ENCODE data around the gene TOMM34.
A peak's percentile ranks its signal among the peaks of the same experiment; 100 is the strongest.

Gene TOMM34

DNA sequence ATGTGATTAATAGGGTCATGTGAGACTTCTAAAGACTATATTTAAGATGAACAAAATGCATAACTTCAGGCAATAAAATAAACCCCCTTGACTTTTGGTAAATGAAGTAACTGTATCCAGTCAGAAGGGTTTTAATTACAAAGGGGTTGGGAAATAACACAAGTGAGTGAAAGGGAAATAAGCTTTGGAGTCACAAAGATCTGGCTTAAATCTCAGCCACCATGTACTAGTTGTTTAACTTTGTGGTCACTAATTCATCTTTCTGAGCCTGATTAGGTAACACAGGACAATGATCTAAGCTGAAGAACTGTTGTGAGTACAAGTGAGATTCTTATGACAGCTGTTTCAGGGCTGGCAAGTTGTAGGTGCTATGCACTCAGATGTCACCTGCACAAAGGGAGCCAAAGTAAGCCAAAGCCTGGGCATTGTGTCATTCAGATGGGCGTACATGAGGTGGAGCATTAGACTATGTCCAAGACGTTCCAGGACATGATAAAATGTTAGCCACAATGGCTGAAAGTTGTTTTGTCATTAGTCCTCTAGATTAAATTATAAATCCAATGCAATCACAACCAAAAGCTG lies 13.8 kb downstream of the TOMM34 start:
- Mint-ChIP-seq H3K27me3 (ENCODE audit: low read depth) (no peaks in the 10 kb centered on the region), H3K27ac (peak overlapping the region in 1 of 3 experiments; percentile 77), H3K4me1 (no peaks in the 10 kb centered on the region), H3K36me3 (ENCODE audit: low read depth) (peaks cover 72% of the 10 kb centered on the region), H3K4me3 (no peak overlapping the region), H3K9me3 (no peaks in the 10 kb centered on the region)
- TF ChIP-seq, protein P1, sequence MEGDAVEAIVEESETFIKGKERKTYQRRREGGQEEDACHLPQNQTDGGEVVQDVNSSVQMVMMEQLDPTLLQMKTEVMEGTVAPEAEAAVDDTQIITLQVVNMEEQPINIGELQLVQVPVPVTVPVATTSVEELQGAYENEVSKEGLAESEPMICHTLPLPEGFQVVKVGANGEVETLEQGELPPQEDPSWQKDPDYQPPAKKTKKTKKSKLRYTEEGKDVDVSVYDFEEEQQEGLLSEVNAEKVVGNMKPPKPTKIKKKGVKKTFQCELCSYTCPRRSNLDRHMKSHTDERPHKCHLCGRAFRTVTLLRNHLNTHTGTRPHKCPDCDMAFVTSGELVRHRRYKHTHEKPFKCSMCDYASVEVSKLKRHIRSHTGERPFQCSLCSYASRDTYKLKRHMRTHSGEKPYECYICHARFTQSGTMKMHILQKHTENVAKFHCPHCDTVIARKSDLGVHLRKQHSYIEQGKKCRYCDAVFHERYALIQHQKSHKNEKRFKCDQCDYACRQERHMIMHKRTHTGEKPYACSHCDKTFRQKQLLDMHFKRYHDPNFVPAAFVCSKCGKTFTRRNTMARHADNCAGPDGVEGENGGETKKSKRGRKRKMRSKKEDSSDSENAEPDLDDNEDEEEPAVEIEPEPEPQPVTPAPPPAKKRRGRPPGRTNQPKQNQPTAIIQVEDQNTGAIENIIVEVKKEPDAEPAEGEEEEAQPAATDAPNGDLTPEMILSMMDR (IDR thresholded peaks at IDR 0.05; ENCODE audit: unreplicated experiment in 3 of 3) = no peak

GRCh38 chr20:44945261-44945660 lies 14.9 kb downstream of the TOMM34 start:
- TF ChIP-seq, protein P1 (IDR thresholded peaks at IDR 0.05; ENCODE audit: unreplicated experiment in 3 of 3) = no peak
- H3K9me3 Mint-ChIP-seq = no peaks in the 10 kb centered on the region

DNA sequence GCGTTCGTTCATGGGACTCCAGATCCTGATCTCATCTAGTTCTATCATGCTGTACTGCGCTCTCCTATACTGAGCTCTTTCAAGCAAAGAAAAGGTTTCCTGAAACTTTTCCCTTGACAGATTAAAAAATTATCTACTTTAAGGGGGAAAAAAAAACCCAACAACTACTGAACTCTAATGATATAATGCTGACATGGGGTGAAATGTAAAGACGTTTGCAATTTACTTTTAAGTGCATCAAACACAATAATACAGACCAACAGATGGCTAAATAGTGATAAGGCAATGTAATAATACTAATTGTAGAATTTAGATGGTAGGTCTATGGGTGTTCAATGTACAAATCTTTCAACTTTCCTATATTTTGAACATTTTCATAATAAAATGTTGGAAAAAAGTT lies 16.4 kb downstream of the TOMM34 start:
- Mint-ChIP-seq H3K36me3 (ENCODE audit: low read depth) (peaks cover 65% of the 10 kb centered on the region), H3K4me3 (no peak overlapping the region), H3K9me3 (no peaks in the 10 kb centered on the region), H3K27ac (peak overlapping the region; percentile 71 to 95 (median 86)), H3K27me3 (ENCODE audit: low read depth) (no peaks in the 10 kb centered on the region), H3K4me1 (no peaks in the 10 kb centered on the region)
- TF ChIP-seq, protein P1 (IDR thresholded peaks at IDR 0.05; ENCODE audit: unreplicated experiment in 3 of 3) = no peak

More at GRCh38 chr20:44945261-44945660, 14.9 kb downstream of the TOMM34 start:
- Mint-ChIP-seq H3K27me3 (ENCODE audit: low read depth) (no peaks in the 10 kb centered on the region), H3K36me3 (ENCODE audit: low read depth) (peaks cover 68% of the 10 kb centered on the region), H3K4me3 (no peak overlapping the region), H3K27ac (peak overlapping the region in 1 of 3 experiments; percentile 68), H3K4me1 (no peaks in the 10 kb centered on the region)

DNA sequence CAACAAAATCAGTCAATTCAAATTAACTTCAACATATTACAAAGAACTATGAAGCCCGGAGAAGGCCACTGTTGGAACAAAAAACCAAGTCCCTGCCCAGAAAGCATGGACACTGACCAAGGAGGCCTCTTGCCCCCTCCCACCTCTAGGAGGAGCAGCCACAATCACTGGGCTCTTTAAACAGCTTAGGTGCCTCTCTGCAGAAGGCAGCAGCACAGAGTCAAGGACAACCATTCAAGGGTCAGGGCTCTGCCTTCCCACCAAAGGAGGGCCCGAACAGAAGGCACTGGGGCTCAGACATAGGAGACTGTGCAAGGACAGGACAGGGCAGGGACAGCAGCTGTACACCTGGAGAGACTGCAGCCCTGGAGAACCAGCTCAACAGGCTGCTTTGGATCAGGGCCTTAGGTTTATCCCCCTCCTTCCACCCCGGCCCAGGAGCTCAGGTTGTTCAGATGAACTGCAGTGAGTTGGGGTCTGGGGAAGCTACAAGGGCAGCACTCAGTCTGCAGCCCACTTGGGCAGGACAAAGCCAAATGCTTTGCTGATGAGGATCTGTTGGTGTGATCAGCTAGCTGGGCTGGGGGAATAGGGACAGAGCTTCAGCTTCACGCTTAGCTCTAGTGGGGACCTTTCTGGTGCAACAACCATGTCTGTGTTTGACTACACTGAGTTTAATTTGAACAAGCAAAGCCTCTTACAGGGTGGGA lies 17.8 kb downstream of the TOMM34 start:
- H3K4me1 Mint-ChIP-seq = no peaks in the 10 kb centered on the region

GRCh38 chr20:44941120-44941691 lies 19.0 kb downstream of the TOMM34 start:
- Mint-ChIP-seq H3K9me3 (no peaks in the 10 kb centered on the region), H3K4me1 (no peaks in the 10 kb centered on the region), H3K4me3 (no peak overlapping the region), H3K27ac (no peak overlapping the region), H3K27me3 (ENCODE audit: low read depth) (no peaks in the 10 kb centered on the region), H3K36me3 (ENCODE audit: low read depth) (peaks cover 57% of the 10 kb centered on the region)
- TF ChIP-seq, protein P1 (IDR thresholded peaks at IDR 0.05; ENCODE audit: unreplicated experiment in 3 of 3) = no peak

More for the DNA sequence above, 17.8 kb downstream of the TOMM34 start:
- Mint-ChIP-seq H3K4me3 (peak overlapping the region in 1 of 3 experiments; percentile 47), H3K27me3 (ENCODE audit: low read depth) (no peaks in the 10 kb centered on the region), H3K36me3 (ENCODE audit: low read depth) (peaks cover 62% of the 10 kb centered on the region), H3K9me3 (no peaks in the 10 kb centered on the region), H3K27ac (peak overlapping the region; percentile 71 to 95 (median 86))
- TF ChIP-seq, protein P1 (IDR thresholded peaks at IDR 0.05; ENCODE audit: unreplicated experiment in 3 of 3) = peak in 1 of 3 experiments; percentile 10
